Measurements from ENCODE around the gene LRRC8B. TPM values are rescaled to one million over a fixed set of nuclear protein-coding genes. Genes with fewer than 3 reads are reported as not detected.

Gene LRRC8B
- total RNA-seq, 2 experiments from 2014 or later, result 38.9 to 41.5 TPM

DNA sequence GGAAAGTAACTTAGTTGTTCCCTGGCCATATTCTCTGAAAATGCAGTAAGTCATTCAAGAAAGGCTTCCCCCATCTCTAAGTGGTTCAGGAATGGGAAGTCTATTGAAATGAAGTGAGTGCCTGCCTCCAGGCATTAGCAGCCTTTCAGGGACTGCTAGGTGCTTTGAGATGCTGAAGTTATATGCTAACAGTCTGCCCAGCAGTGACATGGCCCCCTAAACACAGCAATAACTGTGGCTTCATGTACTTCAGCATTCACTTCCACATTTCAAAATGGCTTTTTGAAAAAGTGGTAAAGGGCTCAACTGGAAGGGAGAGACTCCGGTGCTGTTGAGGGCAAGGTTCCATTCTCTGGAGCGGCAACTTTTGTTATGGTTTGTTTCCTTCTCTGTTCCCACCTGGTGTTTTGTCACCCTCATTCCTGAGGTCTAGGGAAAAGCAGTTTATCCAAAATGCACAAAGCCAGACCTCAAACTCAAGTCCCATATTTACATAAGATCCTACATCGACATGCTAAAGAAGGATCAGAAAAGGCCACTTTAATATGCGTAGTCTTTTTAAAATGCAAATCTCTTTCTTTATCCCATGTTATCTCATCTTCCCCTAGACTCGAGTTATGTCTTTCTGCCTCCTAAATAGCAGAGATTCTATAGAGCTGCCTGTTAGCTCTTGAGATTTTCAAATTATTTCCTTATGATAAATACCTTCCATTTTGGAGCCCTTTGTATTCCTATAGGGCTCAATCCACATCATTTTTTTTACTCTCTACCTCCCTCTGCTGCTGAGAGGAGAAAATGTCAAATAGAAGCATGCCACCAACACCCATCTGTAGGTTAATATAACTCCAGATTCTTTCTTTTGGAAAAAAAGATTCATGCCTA, 74.1 kb downstream of the LRRC8B start:
- Mint-ChIP-seq H3K4me3 (no peak overlapping the region), H3K4me1 (peaks cover 85% of the 10 kb centered on the region), H3K27me3 (no peaks in the 10 kb centered on the region), H3K36me3 (ENCODE audit: low read depth) (peaks cover 45% of the 10 kb centered on the region), H3K9me3 (ENCODE audit: low read depth) (no peaks in the 10 kb centered on the region), H3K27ac (peak overlapping the region; percentile 99)
- ChIA-PET CTCF (interaction anchor here (0.6 to 3.8 kb wide), 20 partner anchors 8 to 506 kb away, joined by 3 to 25 read pairs (median 4); no protein-coding TSS in a partner anchor), POLR2A (interaction anchor here (0.6 kb wide), 1 partner anchor 9 kb away, joined by 4 read pairs; no protein-coding TSS in a partner anchor)
- intact Hi-C loops (cut with DNase I, micrococcal nuclease), result loop anchor here (1.0 to 2.0 kb wide), 4 partner anchors 8 to 116 kb away; no protein-coding TSS in a partner anchor
- DNase-seq (no peak), ATAC-seq (peak; percentile 14)

DNA sequence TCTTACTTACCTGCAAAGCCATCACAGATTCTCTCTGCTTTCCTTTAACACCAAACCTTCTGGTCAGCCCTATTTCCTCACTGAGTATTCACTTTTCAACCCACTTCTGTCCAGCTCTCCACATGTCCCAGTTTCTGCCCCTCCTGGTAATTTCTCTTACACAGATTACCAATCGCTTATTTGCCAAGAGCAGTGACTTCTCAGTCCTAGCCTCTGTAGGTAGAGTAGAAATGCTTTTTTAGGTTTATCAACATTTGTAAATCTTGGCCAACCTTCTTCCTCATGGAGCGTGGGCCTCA, 74.7 kb downstream of the LRRC8B start:
- no peaks in the 10 kb centered on the region for H3K27me3 Mint-ChIP-seq

DNA sequence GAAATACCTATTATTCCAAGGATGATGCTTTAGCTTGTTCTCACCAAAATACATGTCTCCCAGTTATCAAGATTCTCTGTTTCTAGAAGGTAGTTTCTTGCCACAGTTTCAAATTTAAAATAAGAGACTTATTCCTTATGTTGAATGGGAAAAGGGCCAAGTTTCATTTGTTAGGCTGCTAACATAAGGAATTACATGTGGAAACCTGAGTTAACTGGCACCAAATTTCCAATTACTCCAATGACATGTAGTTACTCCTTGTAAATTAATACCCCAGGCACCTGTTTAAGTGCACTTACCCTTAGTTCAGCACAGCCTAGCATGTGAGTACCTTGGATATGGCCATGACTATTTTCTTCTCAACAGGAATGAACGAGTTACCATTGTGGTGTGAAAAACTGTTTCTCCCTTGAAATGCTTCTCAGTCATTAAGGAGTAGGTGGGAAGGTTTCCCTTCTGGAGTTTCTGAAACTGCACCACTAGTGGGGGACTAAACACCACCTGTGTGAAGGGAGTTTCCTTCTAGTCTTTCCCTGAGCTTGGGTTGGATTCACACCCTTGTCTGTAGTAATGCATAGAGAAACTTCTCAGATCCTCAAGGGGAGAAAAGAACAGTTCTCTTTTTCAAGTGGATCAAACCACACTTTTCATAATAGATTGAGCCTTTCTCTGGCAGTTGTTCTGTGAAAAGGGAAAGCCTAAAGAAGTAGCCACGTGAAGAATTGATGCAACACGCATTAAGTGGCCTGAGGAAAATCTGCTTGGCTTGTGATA, 76.0 kb downstream of the LRRC8B start:
- Mint-ChIP-seq H3K4me1 (peaks cover 92% of the 10 kb centered on the region), H3K27ac (peak overlapping the region; percentile 99), H3K36me3 (ENCODE audit: low read depth) (peaks cover 34% of the 10 kb centered on the region), H3K27me3 (no peaks in the 10 kb centered on the region), H3K4me3 (no peak overlapping the region), H3K9me3 (ENCODE audit: low read depth) (no peaks in the 10 kb centered on the region)
- intact Hi-C loops (cut with DNase I, micrococcal nuclease), result loop anchor here in 1 of 2 experiments (5.0 to 10.0 kb wide), 3 partner anchors 37 to 394 kb away; partner anchors contain the start of gene ZNF326
- no peak for DNase-seq
- CTCF ChIA-PET, result interaction anchor here (0.7 to 3.8 kb wide), 12 partner anchors 9 to 162 kb away, joined by 3 to 25 read pairs (median 3); no protein-coding TSS in a partner anchor
- no peak for ATAC-seq
- POLR2A ChIA-PET, result interaction anchor here (2.1 to 2.2 kb wide), 2 partner anchors 11 to 61 kb away, joined by 6 to 8 read pairs; no protein-coding TSS in a partner anchor

More for the DNA sequence above, 74.7 kb downstream of the LRRC8B start:
- peaks cover 40% of the 10 kb centered on the region for H3K36me3 Mint-ChIP-seq (ENCODE audit: low read depth)
- ChIA-PET POLR2A (interaction anchor here (0.6 kb wide), 1 partner anchor 9 kb away, joined by 4 read pairs; no protein-coding TSS in a partner anchor), CTCF (interaction anchor here (0.6 to 3.8 kb wide), 13 partner anchors 8 to 506 kb away, joined by 3 to 25 read pairs (median 3); no protein-coding TSS in a partner anchor)
- peak overlapping the region; percentile 99 for H3K27ac Mint-ChIP-seq
- ATAC-seq (no peak), DNase-seq (no peak)
- peaks cover 85% of the 10 kb centered on the region for H3K4me1 Mint-ChIP-seq
- no peak overlapping the region for H3K4me3 Mint-ChIP-seq
- H3K9me3 Mint-ChIP-seq (ENCODE audit: low read depth), result no peaks in the 10 kb centered on the region
- intact Hi-C loops (cut with DNase I, micrococcal nuclease), result loop anchor here (1.0 to 2.0 kb wide), 3 partner anchors 79 to 116 kb away; no protein-coding TSS in a partner anchor

DNA sequence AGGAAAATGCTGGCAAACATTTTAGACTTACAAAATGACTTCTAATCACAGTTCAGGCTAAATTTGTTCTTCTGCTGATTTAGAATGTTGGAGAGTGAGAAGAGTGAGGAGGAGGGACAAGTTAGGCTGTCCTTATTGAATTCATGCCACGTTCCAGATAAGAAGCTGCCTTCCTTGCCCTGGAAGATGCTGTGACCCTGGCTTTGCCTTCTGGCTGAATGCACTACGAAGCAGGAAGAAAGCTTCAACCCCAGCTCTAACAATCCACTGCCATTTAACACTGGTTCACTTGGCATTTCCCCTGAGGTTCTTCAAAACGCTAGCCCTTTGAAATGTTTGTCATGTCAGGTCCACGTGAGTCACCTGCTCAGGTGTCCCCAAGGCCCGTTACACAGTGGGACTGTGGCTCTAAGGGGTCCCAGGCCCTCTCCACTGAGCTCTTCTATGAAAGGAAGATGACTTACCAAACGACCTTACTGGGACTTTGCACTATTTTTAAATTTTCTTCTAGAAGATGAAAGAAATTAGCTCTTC, 78.3 kb downstream of the LRRC8B start:
- peak overlapping the region; percentile 53 for H3K4me3 Mint-ChIP-seq
- peak; percentile 52 for DNase-seq
- ChIA-PET CTCF (interaction anchor here (0.5 to 4.3 kb wide), 27 partner anchors 9 to 628 kb away, joined by 3 to 30 read pairs (median 4); partner anchors contain the start of genes LRRC8B and LRRC8C), POLR2A (interaction anchor here (0.6 to 2.7 kb wide), 12 partner anchors 9 to 160 kb away, joined by 3 to 24 read pairs (median 7); no protein-coding TSS in a partner anchor)
- no peaks in the 10 kb centered on the region for H3K27me3 Mint-ChIP-seq
- peak; percentile 11 for ATAC-seq
- peak overlapping the region; percentile 99 for H3K27ac Mint-ChIP-seq
- H3K36me3 Mint-ChIP-seq (ENCODE audit: low read depth), result peaks cover 27% of the 10 kb centered on the region
- H3K9me3 Mint-ChIP-seq (ENCODE audit: low read depth), result no peaks in the 10 kb centered on the region
- peaks cover 95% of the 10 kb centered on the region for H3K4me1 Mint-ChIP-seq
- intact Hi-C loops (cut with DNase I, micrococcal nuclease), result loop anchor here (1.0 to 10.0 kb wide), 9 partner anchors 8 to 392 kb away; partner anchors contain the start of genes LRRC8B (in 1 of the 2) and ZNF326 (in 1 of the 2)

DNA sequence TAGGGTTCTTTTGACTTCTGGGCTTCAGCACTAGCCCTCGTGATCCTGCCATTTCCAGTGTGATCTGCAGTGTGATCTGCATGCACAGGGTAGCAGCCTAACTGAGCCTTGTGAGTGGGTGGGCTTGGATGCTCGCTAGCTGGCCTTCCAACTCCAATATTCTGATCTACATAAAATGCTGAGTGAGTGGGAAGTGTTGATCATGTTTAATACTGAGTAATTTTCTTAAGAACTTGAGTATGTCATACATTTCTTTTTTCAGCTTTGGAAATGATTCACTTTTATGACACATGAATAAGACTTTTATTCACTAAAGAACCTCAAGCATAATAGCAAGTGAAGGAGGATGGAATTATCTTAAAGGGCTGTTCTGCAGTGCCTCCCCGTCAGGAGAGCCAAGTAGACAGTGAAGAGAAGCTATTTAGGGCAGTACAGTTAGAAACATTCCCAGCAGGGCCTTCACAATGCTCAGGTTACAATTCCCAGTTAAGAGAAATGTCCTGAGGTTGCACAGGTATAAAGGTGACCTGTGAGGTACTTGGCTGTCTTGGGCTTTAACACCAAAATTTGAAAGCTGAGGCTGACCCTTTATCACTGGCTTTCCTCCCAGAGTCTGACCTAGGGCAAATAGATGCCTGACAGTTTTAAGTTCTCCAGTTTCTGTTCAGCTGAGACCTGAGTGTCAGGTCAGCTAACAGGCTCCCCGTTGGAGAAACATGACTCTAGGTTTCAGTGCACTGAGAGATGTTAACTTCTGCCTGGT, 79.2 kb downstream of the LRRC8B start:
- peak; percentile 70 for DNase-seq
- intact Hi-C loops (cut with DNase I, micrococcal nuclease), result loop anchor here (1.0 to 10.0 kb wide), 9 partner anchors 7 to 391 kb away; partner anchors contain the start of genes LRRC8B (in 1 of the 2) and ZNF326 (in 1 of the 2)
- ATAC-seq, result peak; percentile 49
- ChIA-PET CTCF (interaction anchor here (0.6 to 4.3 kb wide), 32 partner anchors 8 to 294 kb away, joined by 3 to 30 read pairs (median 4); partner anchors contain the start of gene LRRC8C), POLR2A (interaction anchor here (0.6 to 2.7 kb wide), 19 partner anchors 8 to 477 kb away, joined by 3 to 24 read pairs (median 6); partner anchors contain the start of gene LRRC8B)
- Mint-ChIP-seq H3K9me3 (ENCODE audit: low read depth) (no peaks in the 10 kb centered on the region), H3K27me3 (no peaks in the 10 kb centered on the region), H3K4me3 (peak overlapping the region; percentile 62), H3K27ac (peak overlapping the region; percentile 99), H3K36me3 (ENCODE audit: low read depth) (peaks cover 18% of the 10 kb centered on the region), H3K4me1 (peaks cover 93% of the 10 kb centered on the region)

DNA sequence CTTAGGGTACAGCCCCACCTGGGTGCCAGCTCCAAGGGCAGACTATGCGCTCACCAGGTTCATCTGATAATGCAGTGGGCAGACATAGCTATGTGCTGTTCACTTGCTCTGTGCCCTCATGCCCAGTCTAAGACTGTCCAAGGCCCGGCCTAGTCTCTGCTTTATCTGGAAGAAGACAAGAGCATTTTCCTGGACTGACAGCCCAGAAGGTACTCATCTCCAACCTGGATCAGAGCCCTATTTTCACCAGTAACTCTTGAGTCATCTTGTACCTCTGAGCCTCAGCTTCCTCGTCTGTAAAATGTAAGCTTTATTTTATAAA, 79.7 kb downstream of the LRRC8B start:
- Mint-ChIP-seq H3K27ac (peak overlapping the region; percentile 99), H3K27me3 (no peaks in the 10 kb centered on the region), H3K4me3 (peak overlapping the region; percentile 62), H3K36me3 (ENCODE audit: low read depth) (peaks cover 16% of the 10 kb centered on the region), H3K9me3 (ENCODE audit: low read depth) (no peaks in the 10 kb centered on the region), H3K4me1 (peaks cover 93% of the 10 kb centered on the region)
- intact Hi-C loops (cut with DNase I, micrococcal nuclease), result loop anchor here in 1 of 2 experiments (5.0 to 10.0 kb wide), 3 partner anchors 33 to 390 kb away; partner anchors contain the start of gene ZNF326
- ChIA-PET CTCF (interaction anchor here (0.6 to 4.3 kb wide), 26 partner anchors 9 to 177 kb away, joined by 3 to 30 read pairs (median 4); partner anchors contain the start of gene LRRC8C), POLR2A (interaction anchor here (0.7 to 2.7 kb wide), 15 partner anchors 7 to 477 kb away, joined by 3 to 24 read pairs (median 8); partner anchors contain the start of gene LRRC8B)
- DNase-seq, result peak; percentile 62
- peak; percentile 16 for ATAC-seq

DNA sequence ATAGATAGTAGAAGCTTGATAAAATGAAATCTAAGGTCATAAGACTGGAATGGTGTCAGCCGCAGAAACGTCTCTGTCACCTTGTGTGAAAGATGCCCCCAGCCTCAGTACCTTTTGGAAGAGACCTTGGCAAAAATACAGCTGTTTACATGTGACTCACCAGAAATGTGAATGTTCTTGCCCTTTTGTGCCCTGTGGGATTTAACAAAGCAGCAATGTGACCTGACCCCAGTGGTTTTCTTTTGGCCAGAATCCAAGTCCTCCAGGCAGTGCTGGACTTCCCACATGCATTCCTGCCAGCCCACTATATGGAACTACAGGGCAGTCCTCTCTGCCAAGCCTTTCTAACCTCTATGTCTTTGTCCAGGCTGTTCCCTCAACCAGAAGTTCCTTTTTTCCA, 81.1 kb downstream of the LRRC8B start:
- Mint-ChIP-seq H3K36me3 (ENCODE audit: low read depth) (peaks cover 14% of the 10 kb centered on the region), H3K9me3 (ENCODE audit: low read depth) (no peaks in the 10 kb centered on the region), H3K27me3 (no peaks in the 10 kb centered on the region), H3K4me1 (peaks cover 92% of the 10 kb centered on the region), H3K4me3 (peak overlapping the region; percentile 62), H3K27ac (peak overlapping the region; percentile 99)
- ChIA-PET CTCF (interaction anchor here (0.9 to 3.8 kb wide), 6 partner anchors 8 to 158 kb away, joined by 3 to 30 read pairs (median 12); partner anchors contain the start of gene LRRC8C), POLR2A (interaction anchor here (1.1 to 1.4 kb wide), 2 partner anchors 19 to 28 kb away, joined by 3 to 4 read pairs; partner anchors contain the start of gene LRRC8C)
- intact Hi-C loops (cut with DNase I, micrococcal nuclease), result loop anchor here (5.0 to 10.0 kb wide), 3 partner anchors 389 to 558 kb away; partner anchors contain the start of gene ZNF326 (in 2 of the 2)
- DNase-seq (no peak), ATAC-seq (no peak)

DNA sequence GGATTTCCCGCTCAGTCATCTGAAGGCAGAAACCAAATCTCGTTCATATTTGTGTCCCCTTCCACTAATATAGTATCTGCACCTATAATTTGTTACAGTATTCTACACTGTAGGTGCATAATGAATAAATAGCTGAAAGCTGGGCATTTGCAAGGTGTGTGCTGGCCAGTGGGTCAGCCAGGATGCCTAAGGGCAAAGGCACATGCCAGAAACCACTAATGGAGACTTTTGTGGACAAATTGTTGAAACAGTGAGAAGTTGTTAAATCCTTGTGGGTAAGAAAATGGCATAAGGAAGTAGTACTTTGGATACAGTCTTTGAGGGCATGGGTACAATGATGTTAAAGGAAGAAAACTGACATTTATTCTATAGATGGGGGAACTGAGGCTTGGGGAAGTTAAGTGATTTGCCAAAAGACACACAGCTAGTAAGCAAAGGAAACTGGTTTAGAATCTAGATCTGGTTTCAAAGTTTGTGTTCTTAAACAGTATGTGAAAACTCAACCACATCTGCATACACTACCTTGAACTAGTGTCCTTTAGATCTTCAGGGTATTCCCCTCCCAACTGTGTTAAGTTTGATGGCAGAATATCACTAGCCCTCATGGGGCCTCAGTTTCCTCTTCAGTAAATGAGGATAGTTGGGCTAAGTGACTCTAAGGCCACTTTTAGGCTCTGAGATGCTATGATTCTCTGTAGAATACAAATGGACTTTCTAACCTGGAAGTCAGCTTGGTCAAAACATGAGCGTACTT, 81.8 kb downstream of the LRRC8B start:
- no peak for DNase-seq
- ATAC-seq, result no peak
- CTCF ChIA-PET, result interaction anchor here (3.8 kb wide), 1 partner anchor 26 kb away, joined by 25 read pairs; the partner anchor contains the start of gene LRRC8C
- Mint-ChIP-seq H3K4me3 (peak overlapping the region; percentile 64), H3K4me1 (peaks cover 92% of the 10 kb centered on the region), H3K27ac (peak overlapping the region; percentile 99), H3K36me3 (ENCODE audit: low read depth) (peaks cover 13% of the 10 kb centered on the region), H3K9me3 (ENCODE audit: low read depth) (no peaks in the 10 kb centered on the region), H3K27me3 (no peaks in the 10 kb centered on the region)
- intact Hi-C loops (cut with DNase I, micrococcal nuclease), result loop anchor here (5.0 to 10.0 kb wide), 3 partner anchors 388 to 559 kb away; partner anchors contain the start of gene ZNF326 (in 2 of the 2)
- POLR2A ChIA-PET, result interaction anchor here (0.6 to 1.4 kb wide), 2 partner anchors 27 to 175 kb away, joined by 4 read pairs; partner anchors contain the start of gene LRRC8C

DNA sequence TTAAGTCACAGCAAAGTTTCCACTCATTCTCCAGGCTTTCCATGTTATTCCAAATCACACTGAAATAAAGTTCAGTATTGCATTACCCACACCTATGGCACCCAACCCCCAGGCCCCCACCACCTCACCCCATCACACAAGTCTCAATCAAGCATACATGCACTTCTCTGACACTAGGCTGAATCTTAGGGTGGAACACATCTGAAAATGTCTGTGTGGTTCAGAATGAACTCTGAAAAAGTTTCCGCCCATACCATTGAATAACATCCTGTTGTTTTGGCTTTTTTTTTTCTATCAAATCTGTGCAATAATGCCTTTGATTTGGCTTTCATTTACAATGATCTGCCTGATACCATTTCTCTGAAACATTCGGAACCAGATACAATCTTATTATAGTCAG, 82.5 kb downstream of the LRRC8B start:
- POLR2A ChIA-PET, result interaction anchor here (0.6 to 2.6 kb wide), 4 partner anchors 61 to 480 kb away, joined by 3 to 12 read pairs (median 6); no protein-coding TSS in a partner anchor
- DNase-seq, result peak; percentile 55
- H3K4me1 Mint-ChIP-seq, result peaks cover 91% of the 10 kb centered on the region

More for the DNA sequence above, 82.5 kb downstream of the LRRC8B start:
- H3K27ac Mint-ChIP-seq, result peak overlapping the region; percentile 99
- H3K36me3 Mint-ChIP-seq (ENCODE audit: low read depth), result peaks cover 7% of the 10 kb centered on the region
- intact Hi-C loops (cut with DNase I, micrococcal nuclease), result loop anchor here (1.0 to 10.0 kb wide), 5 partner anchors 62 to 560 kb away; partner anchors contain the start of gene ZNF326 (in 2 of the 2)
- peak overlapping the region; percentile 64 for H3K4me3 Mint-ChIP-seq
- ATAC-seq, result no peak
- H3K9me3 Mint-ChIP-seq (ENCODE audit: low read depth), result no peaks in the 10 kb centered on the region
- CTCF ChIA-PET, result interaction anchor here (0.9 to 2.3 kb wide), 4 partner anchors 28 to 156 kb away, joined by 3 to 15 read pairs (median 4); no protein-coding TSS in a partner anchor
- H3K27me3 Mint-ChIP-seq, result no peaks in the 10 kb centered on the region

All from activated CD4-positive, alpha-beta T cell treated with anti-CD3 and anti-CD28 coated beads for 36 hours (primary cell).